ENCODE results near the gene CLIC4. TPM values are rescaled to one million over a fixed set of nuclear protein-coding genes. Genes with fewer than 3 reads are reported as not detected.

The CLIC4 gene
- total and polyA plus RNA-seq, 2 of the 8 experiments (the other 6 are each of a cell fraction or from before 2014, with no cell fraction given) = 77.5 to 293 TPM

DNA sequence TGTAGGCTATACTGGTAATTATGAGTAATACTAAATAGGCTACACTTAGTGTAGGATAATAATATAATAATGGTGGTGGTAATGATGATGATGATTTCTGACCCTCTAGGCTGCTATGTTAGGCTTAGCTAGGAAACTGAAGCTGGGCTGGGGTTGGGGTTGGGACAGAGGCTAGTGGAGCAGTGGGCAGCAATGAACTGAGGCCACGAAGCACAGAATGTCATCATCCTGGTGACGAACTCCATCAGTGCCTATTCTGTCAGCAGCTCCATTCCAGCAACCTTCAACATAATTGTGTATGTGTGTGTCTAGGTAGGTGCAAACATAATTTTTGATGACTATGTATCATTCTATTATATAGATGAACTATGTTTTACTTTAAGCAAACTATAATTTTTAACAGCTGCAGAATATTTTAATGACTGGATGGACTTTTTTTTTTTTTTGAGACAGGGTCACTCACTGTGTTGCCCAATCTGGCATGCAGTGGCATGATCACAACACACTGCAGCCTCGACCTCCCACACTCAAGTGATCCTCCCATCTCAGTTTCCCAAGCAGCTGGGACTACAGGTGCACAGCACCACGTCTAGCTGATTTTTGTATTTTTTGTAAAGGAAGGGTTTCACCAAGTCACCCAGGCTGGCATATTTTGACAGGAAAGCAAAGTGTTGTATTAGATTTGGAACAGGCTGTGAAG, 12.9 kb upstream of the CLIC4 start:
- Histone ChIP-seq H3K23ac (ENCODE audit: insufficient read length) (no peak overlapping the region), H4K91ac (replicated peaks; ENCODE audit: insufficient read length, low read length) (no peak overlapping the region), H2AFZ (ENCODE audit: low read length) (no peak overlapping the region), H3K79me2 (ENCODE audit: control insufficient read depth in 1 of 2, insufficient read depth in 2 of 2, low read length in 2 of 2) (no peaks in the 10 kb centered on the region), H4K8ac (ENCODE audit: extremely low read depth, insufficient read depth, low read length) (no peak overlapping the region), H2BK5ac (ENCODE audit: low read depth, low read length) (no peak overlapping the region), H4K20me1 (replicated peaks in 1 of 2; ENCODE audit: control insufficient read depth in 1 of 2, insufficient read depth in 2 of 2, low read length in 2 of 2) (no peaks in the 10 kb centered on the region), H2BK20ac (ENCODE audit: low read length) (no peak overlapping the region), H4K5ac (ENCODE audit: insufficient read length, low read depth, low read length) (no peak overlapping the region), H3K36me3 (ENCODE audit: control insufficient read depth in 2 of 4, insufficient read depth in 4 of 4, low read length in 3 of 4) (no peaks in the 10 kb centered on the region), H3K56ac (replicated peaks; ENCODE audit: insufficient read length, low read depth, low read length) (no peak overlapping the region), H2BK120ac (replicated peaks; ENCODE audit: low read depth, low read length) (no peak overlapping the region), H2BK15ac (ENCODE audit: low read length) (no peak overlapping the region), H3K14ac (ENCODE audit: insufficient read length) (no peak overlapping the region), H3K4me3 (ENCODE audit: extremely low read depth in 1 of 4, insufficient read depth in 2 of 4, low read depth in 3 of 4, low read length in 4 of 4) (no peak overlapping the region), H3K9me3 (ENCODE audit: insufficient read depth in 2 of 2, low read depth in 1 of 2, low read length in 1 of 2) (no peaks in the 10 kb centered on the region; a peak in 1 of 4 replicates), H3K4me2 (ENCODE audit: insufficient read depth in 1 of 2, low read depth in 2 of 2, low read length in 2 of 2) (no peak overlapping the region), H2AK5ac (ENCODE audit: low read depth, low read length) (no peak overlapping the region), H3K79me1 (ENCODE audit: low read depth, low read length) (no peaks in the 10 kb centered on the region), H3K27ac (ENCODE audit: low read depth, low read length) (no peak overlapping the region), H3K18ac (ENCODE audit: extremely low read depth, low read length) (no peak overlapping the region), H3K4me1 (replicated peaks in 1 of 4; ENCODE audit: control insufficient read depth in 3 of 4, insufficient read depth in 4 of 4, low read length in 3 of 4) (peaks cover 12 to 24% (median 18%) of the 10 kb centered on the region in 4 experiments), H3K9ac (replicated peaks in 1 of 4; ENCODE audit: extremely low read depth in 1 of 4, low read depth in 3 of 4, low read length in 3 of 4) (no peak overlapping the region), H3K23me2 (ENCODE audit: low read depth, low read length) (no peaks in the 10 kb centered on the region), H2BK12ac (ENCODE audit: low read depth, low read length) (no peak overlapping the region), H3K4ac (replicated peaks; ENCODE audit: insufficient read length, low read depth, low read length) (no peak overlapping the region), H3K27me3 (replicated peaks in 1 of 4; ENCODE audit: control insufficient read depth in 3 of 4, extremely low read depth in 1 of 4, insufficient read depth in 3 of 4, low read length in 3 of 4) (no peaks in the 10 kb centered on the region)
- no peak for DNase-seq (ENCODE audit: low read depth in 1 of 2, low spot score in 2 of 2)
- WGBS, 2 experiments (ENCODE audit: extremely low coverage in 1 of 2, insufficient coverage in 1 of 2, insufficient read length in 1 of 2, insufficient replicate concordance in 2 of 2, low coverage in 1 of 2, low lambda C conversion rate in 2 of 2, missing lambda C conversion rate in 1 of 2) = 91% methylated on average over 4 of the region's 4 CpGs; no CpG with 5 or more reads in 1 of the 2 experiments
- CTCF ChIA-PET (ENCODE audit: partially characterized antibody) = interaction anchor here (0.8 to 1.8 kb wide), 5 partner anchors 12 to 30 kb away, joined by 3 to 5 read pairs (median 4); partner anchors contain the start of gene CLIC4
- no peak for FAIRE-seq
- no peak for TF ChIP-seq CHD2 (IDR thresholded peaks at IDR 0.05; ENCODE audit: low read length)
- no peak for TF ChIP-seq YY1 (IDR thresholded peaks at IDR 0.05; ENCODE audit: low read depth, low read length)
- POLR2A ChIA-PET (ENCODE audit: partially characterized antibody) = interaction anchor here (1.4 to 3.2 kb wide), 2 partner anchors 10 to 13 kb away, joined by 9 to 22 read pairs; partner anchors contain the start of gene CLIC4
